ENCODE results near the gene SENP6.
"Not testable (repeated sequence)": the region's sequence is repeated elsewhere in the genome, so short reads cannot be mapped to it uniquely, and the experiment has no call there.

SENP6 gene

DNA sequence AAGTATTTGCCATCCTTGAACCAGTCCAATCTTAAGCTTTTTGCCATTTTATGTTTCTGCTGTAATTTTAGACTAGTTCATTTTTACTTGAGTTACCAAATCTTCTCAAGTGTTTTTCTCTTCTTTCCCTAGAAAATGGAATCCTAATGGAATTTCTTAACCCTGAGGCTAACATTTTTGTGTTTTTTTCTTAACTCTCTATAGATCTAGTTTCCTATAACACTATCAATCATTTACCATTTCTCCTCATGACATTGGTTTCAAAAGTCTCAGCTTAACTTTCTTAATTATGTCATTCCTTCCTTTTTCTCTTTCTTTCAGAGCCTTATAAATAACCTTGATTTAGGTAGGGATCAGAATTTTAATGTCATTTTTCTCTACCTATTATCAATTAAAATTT, 54.8 kb downstream of the SENP6 start:
- Mint-ChIP-seq H3K9me3 (no peaks in the 10 kb centered on the region), H3K27me3 (no peaks in the 10 kb centered on the region), H3K4me1 (peaks cover 5 to 20% of the 10 kb centered on the region in 2 donors), H3K27ac (no peak overlapping the region), H3K36me3 (peaks cover 31 to 53% of the 10 kb centered on the region in 2 donors), H3K4me3 (no peak overlapping the region)
- no peak for ATAC-seq (replicated peaks)
- no peak for DNase-seq

- DNase-seq (no peak), ATAC-seq (replicated peaks) (no peak)
- peaks cover 31 to 59% of the 10 kb centered on the region in 2 donors for H3K36me3 Mint-ChIP-seq
- peaks cover 5 to 20% of the 10 kb centered on the region in 2 donors for H3K4me1 Mint-ChIP-seq
- H3K27me3 Mint-ChIP-seq = no peaks in the 10 kb centered on the region
- H3K9me3 Mint-ChIP-seq = no peaks in the 10 kb centered on the region
- no peak overlapping the region for H3K4me3 Mint-ChIP-seq
- H3K27ac Mint-ChIP-seq = no peak overlapping the region
These were observed 55.6 kb downstream of the SENP6 start for GRCh38 chr6:75657327-75657726.

GRCh38 chr6:75666592-75666991, 64.9 kb downstream of the SENP6 start:
- no peaks in the 10 kb centered on the region for H3K9me3 Mint-ChIP-seq
- H3K36me3 Mint-ChIP-seq = peaks cover 17 to 38% of the 10 kb centered on the region in 2 donors
- H3K4me3 Mint-ChIP-seq = no peak overlapping the region
- no peak overlapping the region for H3K27ac Mint-ChIP-seq
- ATAC-seq (replicated peaks) (no peak), DNase-seq (no peak)
- H3K27me3 Mint-ChIP-seq = no peaks in the 10 kb centered on the region
- H3K4me1 Mint-ChIP-seq = no peaks in the 10 kb centered on the region

- ATAC-seq (replicated peaks) (no peak), DNase-seq (no peak)
- no peaks in the 10 kb centered on the region for H3K4me1 Mint-ChIP-seq
- H3K27me3 Mint-ChIP-seq = no peaks in the 10 kb centered on the region
- H3K27ac Mint-ChIP-seq = no peak overlapping the region
- H3K36me3 Mint-ChIP-seq = peaks cover 18 to 31% of the 10 kb centered on the region in 2 donors
- no peaks in the 10 kb centered on the region for H3K9me3 Mint-ChIP-seq
- H3K4me3 Mint-ChIP-seq = no peak overlapping the region
These were observed 72.2 kb downstream of the SENP6 start for GRCh38 chr6:75673884-75674283.

DNA sequence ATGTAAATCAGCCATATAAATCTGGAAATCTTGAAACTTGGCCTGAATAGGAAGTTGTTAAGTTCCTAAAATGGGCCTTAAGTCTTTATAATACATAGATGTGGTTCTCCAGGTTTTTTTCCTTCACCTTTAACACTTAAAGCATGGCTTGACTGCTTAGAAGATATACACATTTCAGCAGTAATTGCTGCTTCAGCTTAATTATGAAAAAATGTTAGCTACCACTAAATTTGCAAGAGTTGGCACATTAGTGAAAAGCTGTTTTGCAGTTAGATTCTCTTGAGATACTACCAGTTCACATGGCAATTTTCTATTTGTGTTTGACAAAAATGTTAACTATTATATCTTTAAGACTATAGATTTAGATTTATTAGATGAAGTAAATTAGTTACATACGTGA, 74.7 kb downstream of the SENP6 start:
- peaks cover 4 to 5% of the 10 kb centered on the region in 2 donors for H3K9me3 Mint-ChIP-seq
- ATAC-seq (replicated peaks) (no peak), DNase-seq (no peak)
- no peak overlapping the region for H3K4me3 Mint-ChIP-seq
- no peaks in the 10 kb centered on the region for H3K27me3 Mint-ChIP-seq
- no peak overlapping the region for H3K27ac Mint-ChIP-seq
- H3K36me3 Mint-ChIP-seq = peaks cover 35 to 52% of the 10 kb centered on the region in 2 donors
- H3K4me1 Mint-ChIP-seq = no peaks in the 10 kb centered on the region

GRCh38 chr6:75682548-75682947, 80.9 kb downstream of the SENP6 start:
- Mint-ChIP-seq H3K9me3 (peaks cover 14 to 18% of the 10 kb centered on the region in 2 donors), H3K36me3 (peaks cover 85 to 93% of the 10 kb centered on the region in 2 donors)
- not testable (repeated sequence) for DNase-seq; ATAC-seq (replicated peaks); H3K4me3 Mint-ChIP-seq; H3K27ac Mint-ChIP-seq; H3K4me1 Mint-ChIP-seq; H3K27me3 Mint-ChIP-seq

- not testable (repeated sequence) for H3K4me3 Mint-ChIP-seq; H3K4me1 Mint-ChIP-seq; H3K27me3 Mint-ChIP-seq; DNase-seq; H3K27ac Mint-ChIP-seq; ATAC-seq (replicated peaks)
- peaks cover 85 to 91% of the 10 kb centered on the region in 2 donors for H3K36me3 Mint-ChIP-seq
- peaks cover 14 to 18% of the 10 kb centered on the region in 2 donors for H3K9me3 Mint-ChIP-seq
These were observed 81.3 kb downstream of the SENP6 start for GRCh38 chr6:75683005-75683404.

DNA sequence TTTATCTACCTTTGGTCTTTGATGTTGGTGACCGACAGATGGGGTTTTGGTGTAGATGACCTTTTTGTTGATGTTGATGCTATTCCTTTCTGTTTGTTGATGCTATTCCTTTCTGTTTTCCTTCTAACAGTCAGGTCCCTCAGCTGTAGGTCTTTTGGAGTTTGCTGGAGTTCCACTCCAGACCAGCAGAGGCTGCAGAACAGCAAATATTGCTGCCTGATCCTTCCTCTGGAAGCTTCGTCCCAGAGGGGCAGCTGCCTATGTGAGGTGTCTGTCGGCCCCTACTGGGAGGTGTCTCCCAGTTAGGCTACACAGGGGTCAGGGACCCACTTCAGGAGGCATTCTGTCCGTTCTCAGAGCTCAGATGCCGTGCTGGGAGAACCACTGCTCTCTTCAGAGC, 85.9 kb downstream of the SENP6 start:
- not testable (repeated sequence) for H3K27ac Mint-ChIP-seq; H3K27me3 Mint-ChIP-seq; DNase-seq; H3K4me1 Mint-ChIP-seq; H3K9me3 Mint-ChIP-seq; H3K4me3 Mint-ChIP-seq; ATAC-seq (replicated peaks)
- H3K36me3 Mint-ChIP-seq = peaks cover 66 to 73% of the 10 kb centered on the region in 2 donors

- not testable (repeated sequence) for H3K9me3 Mint-ChIP-seq; H3K27me3 Mint-ChIP-seq; H3K4me1 Mint-ChIP-seq; H3K27ac Mint-ChIP-seq; ATAC-seq (replicated peaks); H3K4me3 Mint-ChIP-seq; DNase-seq
- peaks cover 66 to 73% of the 10 kb centered on the region in 2 donors for H3K36me3 Mint-ChIP-seq
These were observed 86.3 kb downstream of the SENP6 start for GRCh38 chr6:75687937-75688336.

- H3K36me3 Mint-ChIP-seq = peaks cover 56 to 66% of the 10 kb centered on the region in 2 donors
- H3K27ac Mint-ChIP-seq = no peak overlapping the region
- H3K9me3 Mint-ChIP-seq = no peaks in the 10 kb centered on the region
- H3K27me3 Mint-ChIP-seq = no peaks in the 10 kb centered on the region
- no peak for DNase-seq
- H3K4me1 Mint-ChIP-seq = peaks cover 0 to 8% of the 10 kb centered on the region in 2 donors
- no peak for ATAC-seq (replicated peaks)
- H3K4me3 Mint-ChIP-seq = no peak overlapping the region
These were observed 87.9 kb downstream of the SENP6 start for GRCh38 chr6:75689576-75689975.

GRCh38 chr6:75691012-75691411, 89.3 kb downstream of the SENP6 start:
- no peak overlapping the region for H3K27ac Mint-ChIP-seq
- peaks cover 0 to 8% of the 10 kb centered on the region in 2 donors for H3K4me1 Mint-ChIP-seq
- no peak for ATAC-seq (replicated peaks)
- H3K36me3 Mint-ChIP-seq = peaks cover 45 to 54% of the 10 kb centered on the region in 2 donors
- no peak overlapping the region for H3K4me3 Mint-ChIP-seq
- no peak for DNase-seq
- H3K27me3 Mint-ChIP-seq = no peaks in the 10 kb centered on the region
- H3K9me3 Mint-ChIP-seq = no peaks in the 10 kb centered on the region

GRCh38 chr6:75693534-75693933, 91.9 kb downstream of the SENP6 start:
- H3K9me3 Mint-ChIP-seq = no peaks in the 10 kb centered on the region
- ATAC-seq (replicated peaks) (no peak), DNase-seq (no peak)
- H3K4me1 Mint-ChIP-seq = peaks cover 0 to 2% of the 10 kb centered on the region in 2 donors
- no peak overlapping the region for H3K27ac Mint-ChIP-seq
- no peaks in the 10 kb centered on the region for H3K27me3 Mint-ChIP-seq
- peaks cover 38 to 55% of the 10 kb centered on the region in 2 donors for H3K36me3 Mint-ChIP-seq
- no peak overlapping the region for H3K4me3 Mint-ChIP-seq

- Mint-ChIP-seq H3K27me3 (no peaks in the 10 kb centered on the region), H3K4me3 (no peak overlapping the region), H3K4me1 (no peaks in the 10 kb centered on the region), H3K36me3 (peaks cover 33 to 53% of the 10 kb centered on the region in 2 donors), H3K9me3 (no peaks in the 10 kb centered on the region), H3K27ac (no peak overlapping the region)
- DNase-seq (no peak), ATAC-seq (replicated peaks) (no peak)
These were observed 92.7 kb downstream of the SENP6 start for GRCh38 chr6:75694406-75694805.

- ATAC-seq (replicated peaks); H3K4me1 Mint-ChIP-seq; H3K27ac Mint-ChIP-seq; H3K27me3 Mint-ChIP-seq; DNase-seq; H3K4me3 Mint-ChIP-seq; H3K9me3 Mint-ChIP-seq: not testable (repeated sequence)
- H3K36me3 Mint-ChIP-seq = peaks cover 26 to 51% of the 10 kb centered on the region in 2 donors
These were observed 106.7 kb downstream of the SENP6 start for GRCh38 chr6:75708334-75708733.

- H3K9me3 Mint-ChIP-seq = no peaks in the 10 kb centered on the region
- no peak overlapping the region for H3K4me3 Mint-ChIP-seq
- no peak overlapping the region for H3K27ac Mint-ChIP-seq
- ATAC-seq (replicated peaks) (no peak), DNase-seq (no peak)
- no peaks in the 10 kb centered on the region for H3K4me1 Mint-ChIP-seq
- no peaks in the 10 kb centered on the region for H3K27me3 Mint-ChIP-seq
- H3K36me3 Mint-ChIP-seq = peaks cover 21 to 47% of the 10 kb centered on the region in 2 donors
These were observed 109.5 kb downstream of the SENP6 start for GRCh38 chr6:75711173-75711572.

DNA sequence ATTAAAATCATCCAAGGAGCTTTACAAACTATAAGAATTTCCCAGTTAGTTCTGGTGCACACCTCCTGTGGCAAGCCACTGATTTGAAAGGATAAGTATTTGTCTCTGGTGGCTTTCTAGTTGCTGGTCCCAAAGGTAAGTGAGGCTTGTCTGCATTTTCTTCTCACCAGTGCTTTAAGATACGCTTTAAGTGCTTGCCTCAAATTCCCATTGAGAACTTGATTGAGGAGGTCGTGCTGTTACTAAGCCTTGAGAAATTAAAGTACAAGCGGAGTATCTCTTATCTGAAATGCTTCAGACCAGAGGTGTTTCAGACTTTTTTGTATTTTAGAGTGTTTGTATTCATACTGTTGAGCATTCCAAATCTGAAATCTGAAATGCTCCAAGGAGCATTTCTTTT, 117.5 kb downstream of the SENP6 start:
- Mint-ChIP-seq H3K4me1 (no peaks in the 10 kb centered on the region), H3K9me3 (no peaks in the 10 kb centered on the region), H3K36me3 (peaks cover 14 to 26% of the 10 kb centered on the region in 2 donors), H3K27me3 (no peaks in the 10 kb centered on the region), H3K27ac (no peak overlapping the region), H3K4me3 (no peak overlapping the region)
- DNase-seq = no peak
- no peak for ATAC-seq (replicated peaks)

Data from stimulated activated naive B cell treated with anti-CD40 and anti-IgM and Interleukin-4, amounts not matched to agents 10 μg/mL and 1 μg/mL and 100 μg/mL, for 72 hours (primary cell).